K562 (cell line): Measurements from ENCODE around the gene RASGRP2. TPM values are rescaled to one million over a fixed set of nuclear protein-coding genes. Genes with fewer than 3 reads are reported as not detected.

Experiments
- ATAC-seq: fragments of 200-7000 bp; cut with Tn5 transposase; 3 replicates; pipeline ENCODE4 v1.9.1; 2020; ENCODE audit warnings: moderate library complexity
- BruUV-seq: library from RNA; stranded (reverse); fragments of 400-500 nt; replicated peaks from 2 replicates; lab custom pipeline; 2021; lab: Mats Ljungman, UMichigan
- CTCF ChIA-PET: fragments of 300-600 bp; formaldehyde crosslinking; extraction: SDS; loops from one replicate; lab custom pipeline; 2021; ENCODE audit warnings: low intra/inter-chr PET ratio; lab: Yijun Ruan, JAX
- POLR2A ChIA-PET: fragments of 300-600, 350-650 bp; sonication (Branson Sonifier 250); formaldehyde crosslinking; extraction: SDS; loops from one replicate; lab custom pipeline; 2021; ENCODE audit warnings: antibody characterized with exemption, inconsistent platforms; lab: Yijun Ruan, JAX
- DNase-seq, 4 experiments: peaks; one replicate each; pipeline versions ENCODE4 v3.0.0 to v3.0.0-alpha.2; 2011 to 2018; ENCODE audit warnings: low spot score in 3 of 4, mixed read lengths in 3 of 4; ENCODE audit errors: extremely low read depth in 1 of 4
- FAIRE-seq: peaks from 2 replicates; lab custom pipeline; 2011; peaks lifted over from hg19 to GRCh38; lab: Jason Lieb, UNC
- H2AFZ ChIP-seq: 2 replicates; pipeline ENCODE4 v1.6.0; 2011; ENCODE audit warnings: low read depth, low read length, control low read depth, inconsistent platforms
- H3K27ac ChIP-seq: fragments of 200-600 bp; 3 replicates; pipeline ENCODE4 v1.8.0; 2011; ENCODE audit warnings: low read depth, mild to moderate bottlenecking, control low read depth, inconsistent platforms, low read length, moderate library complexity, mixed read lengths; ENCODE audit errors: extremely low read depth
- H3K27me3 ChIP-seq, 2 experiments: fragments of 300-600 bp in 1 of 2; 2 replicates in 1 of 2; 3 replicates in 1 of 2; pipeline versions ENCODE4 v1.6.0 to v1.8.0; 2011; ENCODE audit warnings: inconsistent platforms in 2 of 2, low read length in 2 of 2, mild to moderate bottlenecking in 1 of 2, mixed read lengths in 1 of 2, moderate library complexity in 1 of 2; ENCODE audit not compliant: control insufficient read depth in 2 of 2, insufficient read depth in 2 of 2
- H3K36me3 ChIP-seq: fragments of 300-600 bp; 3 replicates; pipeline ENCODE4 v1.8.0; 2011; ENCODE audit warnings: mild to moderate bottlenecking, low read length, inconsistent platforms; ENCODE audit not compliant: control insufficient read depth, insufficient read depth
- H3K4me1 ChIP-seq, 2 experiments: fragments of 200-600 bp in 1 of 2; replicated peaks in 1 of 2; 2 replicates in 1 of 2; 3 replicates in 1 of 2; pipeline versions ENCODE4 v1.5.1 to v1.8.0; 2011; ENCODE audit warnings: inconsistent platforms in 2 of 2, low read length in 2 of 2, mild to moderate bottlenecking in 1 of 2, mixed read lengths in 1 of 2, moderate library complexity in 1 of 2; ENCODE audit not compliant: control insufficient read depth in 2 of 2, insufficient read depth in 2 of 2
- H3K4me2 ChIP-seq: 2 replicates; pipeline ENCODE4 v1.6.1; 2011; ENCODE audit warnings: low read length, control low read depth, inconsistent platforms, mixed read lengths; ENCODE audit not compliant: insufficient read depth
- H3K4me3 ChIP-seq: fragments of 200-600 bp; sonication (generic), shearing (Covaris generic); 2 replicates; pipeline ENCODE4 v1.5.1; 2016; ENCODE audit warnings: control low read depth, inconsistent platforms
- H3K79me2 ChIP-seq: fragments of 200-600 bp; 3 replicates; pipeline ENCODE4 v1.8.0; 2011; ENCODE audit warnings: low read length, inconsistent platforms; ENCODE audit not compliant: control insufficient read depth, insufficient read depth
- H3K9ac ChIP-seq, 2 experiments: 2 replicates each; pipeline versions ENCODE4 v1.6.0 to v1.6.1; 2011; ENCODE audit warnings: low read depth in 2 of 2, low read length in 2 of 2, control low read depth in 1 of 2, inconsistent platforms in 1 of 2, mild to moderate bottlenecking in 1 of 2, mixed read lengths in 1 of 2; ENCODE audit not compliant: insufficient read depth in 1 of 2
- H3K9me1 ChIP-seq: one replicate; pipeline ENCODE4 v1.6.0; 2011; ENCODE audit warnings: inconsistent platforms, mild to moderate bottlenecking, low read length, moderate library complexity; ENCODE audit not compliant: control insufficient read depth, insufficient read depth
- H3K9me3 ChIP-seq: replicated peaks from 2 replicates; pipeline ENCODE4 v1.5.1; 2011; ENCODE audit warnings: low read depth, low read length, inconsistent platforms; ENCODE audit not compliant: control insufficient read depth, insufficient read depth
- H4K20me1 ChIP-seq: replicated peaks from 2 replicates; pipeline ENCODE4 v1.6.1; 2011; ENCODE audit warnings: low read length, inconsistent platforms, mixed read lengths; ENCODE audit not compliant: control insufficient read depth, insufficient read depth
- ERF ChIP-seq: fragments of 450-650 bp; formaldehyde crosslinking; IDR thresholded peaks from 2 replicates; pipeline ENCODE4 v1.4.0; 2020; ENCODE audit warnings: mild to moderate bottlenecking, mixed read lengths
- ESRRA ChIP-seq: fragments of 450-650 bp; IDR thresholded peaks from 2 replicates; pipeline ENCODE4 v1.6.1; 2014; ENCODE audit warnings: low read depth, mild to moderate bottlenecking, moderate library complexity, borderline replicate concordance
- KLF13 ChIP-seq: fragments of 450-650 bp; IDR thresholded peaks from 2 replicates; pipeline ENCODE4 v1.6.1; 2016; ENCODE audit warnings: missing genetic modification characterization, low read depth, mild to moderate bottlenecking, missing compliant biosample characterization, moderate library complexity, borderline replicate concordance
- MLLT1 ChIP-seq, 2 experiments: fragments of 450-650 bp; IDR thresholded peaks; 2 replicates each; pipeline ENCODE4 v1.6.1; 2016
- POLR2A ChIP-seq: fragments of 450-650 bp; conservative IDR thresholded peaks from 2 replicates; pipeline ENCODE4 v1.6.1; 2016
- POLR2AphosphoS2 ChIP-seq: IDR thresholded peaks from 2 replicates; pipeline ENCODE4 v1.6.1; 2012; ENCODE audit warnings: low read length, improper control_type of control experiment
- POLR2AphosphoS5 ChIP-seq: IDR thresholded peaks from 2 replicates; pipeline ENCODE4 v1.6.1; 2011; ENCODE audit warnings: mild to moderate bottlenecking, low read depth, low read length, moderate library complexity; ENCODE audit not compliant: control insufficient read depth, insufficient read depth
- POLR2B ChIP-seq: fragments of 450-650 bp; IDR thresholded peaks from 2 replicates; pipeline ENCODE4 v1.6.1; 2018; ENCODE audit warnings: low read depth; ENCODE audit not compliant: partially characterized antibody
- POLR3G ChIP-seq: IDR thresholded peaks from 2 replicates; pipeline ENCODE4 v1.6.1; 2011; ENCODE audit not compliant: insufficient read length, insufficient replicate concordance; ENCODE audit errors: extremely low read depth
- RUNX1 ChIP-seq: sonication (generic); IDR thresholded peaks from 2 replicates; pipeline ENCODE4 v1.6.1; 2016; ENCODE audit warnings: antibody characterized with exemption, low read depth
- SPI1 ChIP-seq: IDR thresholded peaks from 2 replicates; pipeline ENCODE4 v1.6.1; 2011; ENCODE audit warnings: low read depth, low read length, control low read depth, borderline replicate concordance
- TCF3 ChIP-seq: sonication (generic); formaldehyde crosslinking; IDR thresholded peaks from 2 replicates; pipeline ENCODE4 v1.4.0; 2020; ENCODE audit warnings: mild to moderate bottlenecking, missing genetic modification reagents
- ZC3H8 ChIP-seq: fragments of 450-650 bp; IDR thresholded peaks from 2 replicates; pipeline ENCODE4 v1.6.1; 2017
- ZNF408 ChIP-seq: fragments of 250-450 bp; sonication (Bioruptor Pico); IDR thresholded peaks from 2 replicates; pipeline ENCODE4 v1.4.0; 2020; ENCODE audit warnings: low read depth, mild to moderate bottlenecking, moderate library complexity
- ZNF584 ChIP-seq: fragments of 200-800 bp; sonication (Bioruptor generic); IDR thresholded peaks from 2 replicates; pipeline ENCODE4 v1.6.1; 2016; ENCODE audit warnings: low read depth, mild to moderate bottlenecking, missing genetic modification characterization, missing compliant biosample characterization
- WGBS: fragments of 100-300 bp; shearing (Covaris generic); methylation state at CpG from one replicate; pipeline ENCODE4 v1.1.6; 2016; ENCODE audit warnings: low coverage, mixed read lengths; ENCODE audit not compliant: insufficient coverage; ENCODE audit errors: missing lambda C conversion rate; 5-methylcytosine and 5-hydroxymethylcytosine counted together
- in situ Hi-C: fragments of 300-500 bp; cut with MboI; formaldehyde crosslinking; loops from 4 replicates; pipeline ENCODE4 v1.15.0; 2018; ENCODE audit warnings: inconsistent platforms, mixed read lengths
- intact Hi-C: fragments of 100-400 bp; cut with micrococcal nuclease; formaldehyde crosslinking; loops from 2 replicates; pipeline ENCODE4 v1.14.2; 2022
- polyA plus RNA-seq, 8 experiments: library from polyadenylated mRNA; depleted of rRNA in 4 of 8; stranded (reverse) in 5 of 8; unstranded in 3 of 8; fragments of >200 nt; fragmentation: Nextera tagmentation in 2 of 8; fragmentation: Illumina TruSeq in 1 of 8; extraction: Ambion mirVana in 2 of 8; extraction: Trizol in 1 of 8; gene quantifications; 2 replicates each; pipeline versions ENCODE4 v1.2.1 to v1.2.3, GENCODE V29; 2011 to 2014; ENCODE audit warnings: inconsistent platforms in 1 of 8, missing spikeins in 1 of 8
- total RNA-seq, 7 experiments: library from RNA; depleted of rRNA in 6 of 7; stranded (reverse); fragments of >200 nt in 6 of 7; fragmentation: Illumina TruSeq in 2 of 7; extraction: Trizol in 2 of 7; gene quantifications; 2 replicates each; pipeline versions ENCODE4 v1.2.1 to v1.2.3, GENCODE V29; 2011 to 2021; ENCODE audit warnings: low replicate concordance in 1 of 7
- TF ChIP-seq, protein P1 (sequence below): IDR thresholded peaks from 3 replicates; pipeline ENCODE4 v1.6.1; 2011; ENCODE audit warnings: borderline replicate concordance, mild to moderate bottlenecking; ENCODE audit not compliant: insufficient read length, insufficient read depth

RASGRP2 gene
- total and polyA plus RNA-seq, 9 of the 15 experiments (the other 6 are each of a cell fraction or from before 2014, with no cell fraction given) = 0.87 to 22.7 (median 5.5) TPM

DNA sequence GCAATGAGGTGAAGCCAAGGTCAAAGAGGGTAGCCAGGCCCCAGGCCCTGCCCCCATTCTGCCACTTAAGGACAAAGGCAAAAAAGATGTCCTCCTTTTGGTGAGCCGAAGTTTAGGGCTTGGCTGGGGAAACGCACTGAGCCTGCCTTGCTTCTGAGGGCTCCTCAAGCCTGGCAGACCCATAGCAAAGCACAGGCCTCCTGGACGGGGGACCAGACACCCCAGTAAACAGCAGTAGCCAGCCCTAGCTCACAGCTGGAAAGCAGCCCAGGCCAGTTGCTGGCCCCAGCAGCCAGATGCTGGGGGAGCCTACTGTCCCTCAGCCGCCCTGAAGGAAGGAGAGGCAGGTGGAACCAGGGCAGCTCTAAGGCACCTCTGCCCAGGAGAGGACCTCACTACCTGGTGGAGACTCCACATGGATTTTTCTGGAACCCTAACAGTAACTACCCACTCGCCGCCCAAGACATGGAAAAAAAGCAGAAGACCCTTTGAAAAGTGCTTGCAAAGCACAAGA lies 19.6 kb upstream of the RASGRP2 start (continued):
- TF ChIP-seq MLLT1 (IDR thresholded peaks at IDR 0.05) (no peak), ZC3H8 (no peak), ZNF408 (CRISPR knock-in tag) (no peak), TCF3 (0 out of 2 replicates have a peak, but pooled peaks have one; percentile 0), ZNF584 (no peak), RUNX1 (no peak)

- BruUV-seq = no TSS peak
- Histone ChIP-seq H3K79me2 (peaks cover 11% of the 10 kb centered on the region), H3K36me3 (peaks cover 59% of the 10 kb centered on the region), H2AFZ (no peak overlapping the region), H3K27ac (peak overlapping the region; percentile 62; the same call in 2 of the 3 replicates), H3K4me1 (peaks cover 16 to 69% of the 10 kb centered on the region in 2 experiments), H3K9ac (peak overlapping the region in 1 of 2 experiments; percentile 66; a peak in 1 of 4 replicates), H3K9me3 (no peaks in the 10 kb centered on the region), H3K9me1 (peaks cover 10% of the 10 kb centered on the region), H3K4me3 (no peak overlapping the region), H3K27me3 (no peaks in the 10 kb centered on the region), H4K20me1 (peaks cover 35% of the 10 kb centered on the region), H3K4me2 (no peak overlapping the region)
- ChIA-PET CTCF (no interaction called here), POLR2A (interaction anchor here (0.7 to 7.9 kb wide), 7 partner anchors 10 to 347 kb away, joined by 3 to 168 read pairs (median 5); partner anchors contain the start of genes RASGRP2 and SF1)
- intact Hi-C loops = no loop called here
- in situ Hi-C loops = no loop called here
- 61% methylated on average over 12 of the region's 13 CpGs for WGBS
- DNase-seq = peak in 1 of 4 experiments; percentile 9
- peak; percentile 16 for ATAC-seq
- no peak for FAIRE-seq
- TF ChIP-seq SPI1 (peak; percentile 74; the same call in 1 of the 2 replicates), ESRRA (peak; percentile 57; the same call in 1 of the 2 replicates), POLR3G (no peak), POLR2AphosphoS5 (peak; percentile 47; the same call in 1 of the 2 replicates), ERF (CRISPR knock-in tag) (no peak), POLR2B (peak; percentile 40), TCF3 (0 out of 2 replicates have a peak, but pooled peaks have one; percentile 13), KLF13 (no peak), POLR2AphosphoS2 (peak; percentile 60; the same call in 1 of the 2 replicates), POLR2A (peak; percentile 59; the same call in 1 of the 2 replicates)
- TF ChIP-seq, protein P1, sequence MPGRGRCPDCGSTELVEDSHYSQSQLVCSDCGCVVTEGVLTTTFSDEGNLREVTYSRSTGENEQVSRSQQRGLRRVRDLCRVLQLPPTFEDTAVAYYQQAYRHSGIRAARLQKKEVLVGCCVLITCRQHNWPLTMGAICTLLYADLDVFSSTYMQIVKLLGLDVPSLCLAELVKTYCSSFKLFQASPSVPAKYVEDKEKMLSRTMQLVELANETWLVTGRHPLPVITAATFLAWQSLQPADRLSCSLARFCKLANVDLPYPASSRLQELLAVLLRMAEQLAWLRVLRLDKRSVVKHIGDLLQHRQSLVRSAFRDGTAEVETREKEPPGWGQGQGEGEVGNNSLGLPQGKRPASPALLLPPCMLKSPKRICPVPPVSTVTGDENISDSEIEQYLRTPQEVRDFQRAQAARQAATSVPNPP = no peak
Observed at GRCh38 chr11:64762674-64763525, 19.0 kb upstream of the RASGRP2 start.
